Upper lobe of left lung (tissue), 6 donors: ENCODE data around the gene IL1RAPL1. TPM values are rescaled to one million over a fixed set of nuclear protein-coding genes. Genes with fewer than 3 reads are reported as not detected.

Experiments
- ATAC-seq, 2 donors: fragments of 200-7000 bp; cut with Tn5 transposase; one replicate each; pipeline ENCODE4 v1.9.1; 2022; ENCODE audit warnings: mild to moderate bottlenecking in 2 of 2, moderate library complexity in 2 of 2; ENCODE audit not compliant: low FRiP score in 2 of 2
- DNase-seq, 2 donors: peaks; one replicate each; pipeline ENCODE4 v3.0.0-alpha.2; 2019 to 2020
- H3K27ac ChIP-seq, 4 donors: fragments of 200-600 bp; sonication (generic); one replicate each; pipeline ENCODE4 v1.5.1; 2016 to 2019
- H3K27me3 ChIP-seq, 4 donors: fragments of 200-600 bp; sonication (generic); one replicate each; pipeline ENCODE4 v1.5.1; 2017 to 2019
- H3K36me3 ChIP-seq, 4 donors: fragments of 200-600 bp; sonication (generic); one replicate each; pipeline ENCODE4 v1.5.1; 2016 to 2019
- H3K4me1 ChIP-seq, 4 donors: fragments of 200-600 bp; sonication (generic); one replicate each; pipeline ENCODE4 v1.5.1; 2018 to 2019
- H3K4me3 ChIP-seq, 4 donors: fragments of 200-600 bp; sonication (generic); one replicate each; pipeline ENCODE4 v1.5.1; 2017 to 2019; ENCODE audit warnings: mild to moderate bottlenecking in 2 of 4, moderate library complexity in 1 of 4
- H3K9me3 ChIP-seq, 4 donors: fragments of 200-600 bp; sonication (generic); one replicate each; pipeline ENCODE4 v1.5.1; 2018 to 2019
- CTCF ChIP-seq, 6 experiments: fragments of 450-650 bp in 4 of 6; fragments of 200-600 bp in 2 of 6; sonication (generic) in 2 of 6; IDR thresholded peaks; one replicate each; pipeline ENCODE4 v1.5.1; 2016 to 2019; ENCODE audit warnings: antibody characterized with exemption in 6 of 6
- EP300 ChIP-seq, 4 donors: sonication (generic); formaldehyde crosslinking; IDR thresholded peaks; one replicate each; pipeline ENCODE4 v1.5.1; 2017; ENCODE audit warnings: antibody characterized with exemption in 4 of 4, control low read depth in 2 of 4
- POLR2A ChIP-seq, 4 donors: fragments of 450-650 bp; IDR thresholded peaks; one replicate each; pipeline ENCODE4 v1.5.1; 2016 to 2017; ENCODE audit warnings: antibody characterized with exemption in 4 of 4, mild to moderate bottlenecking in 2 of 4
- POLR2AphosphoS5 ChIP-seq, 2 donors: sonication (generic); formaldehyde crosslinking; IDR thresholded peaks; one replicate each; pipeline ENCODE4 v1.5.1; 2017; ENCODE audit warnings: antibody characterized with exemption in 2 of 2
- WGBS, 2 donors: methylation state at CpG; one replicate each; pipeline ENCODE4 v1.1.5; 2017 to 2018; 5-methylcytosine and 5-hydroxymethylcytosine counted together
- total RNA-seq, 6 donors: library from RNA; depleted of rRNA in 4 of 6; stranded (reverse); fragments of >200 nt in 4 of 6; gene quantifications; one replicate each; pipeline versions ENCODE4 v1.1.0 to v1.2.1, GENCODE V29; 2016 to 2021
- donor health status: DM: no; HTN: no; CAD: no; lungs with moderate emphysema.
- donor health status: DM: no; HTN: yes; CAD: no; lungs with severe emphysema.

Gene IL1RAPL1
- total RNA-seq, 6 donors from 2014 or later = 0.09 to 0.46 (median 0.33) TPM; not detected in 3

DNA sequence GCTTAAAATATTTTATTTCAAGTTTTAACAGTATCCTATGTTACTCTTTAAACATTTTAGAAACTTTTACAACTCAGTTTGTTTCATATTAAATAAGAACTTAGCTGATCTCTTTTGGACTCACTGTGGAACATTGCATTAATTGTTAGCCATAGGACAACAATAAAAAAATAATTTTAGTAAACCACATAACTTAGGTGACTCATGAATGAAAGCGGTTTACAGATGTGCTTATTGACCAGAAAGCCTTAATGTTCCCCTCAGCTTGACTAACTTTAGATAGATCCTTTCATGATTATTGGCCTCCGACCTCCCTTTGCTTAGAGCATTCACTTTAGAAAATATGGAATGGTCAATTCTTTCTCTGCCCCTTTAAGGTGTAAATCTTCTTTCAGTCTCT lies 844.6 kb downstream of the IL1RAPL1 start:
- H3K27me3 ChIP-seq = no peaks in the 10 kb centered on the region
- TF ChIP-seq CTCF (IDR thresholded peaks at IDR 0.05) (no peak), EP300 (IDR thresholded peaks at IDR 0.05) (no peak), POLR2AphosphoS5 (IDR thresholded peaks at IDR 0.05) (no peak), POLR2A (IDR thresholded peaks at IDR 0.05) (no peak)
- H3K36me3 ChIP-seq = no peaks in the 10 kb centered on the region
- no peak overlapping the region for H3K4me3 ChIP-seq
- ATAC-seq = no peak
- WGBS, 2 donors = 77 to 92% methylated on average over 2 of the region's 2 CpGs
- H3K9me3 ChIP-seq = no peaks in the 10 kb centered on the region
- DNase-seq = no peak
- no peaks in the 10 kb centered on the region for H3K4me1 ChIP-seq
- no peak overlapping the region for H3K27ac ChIP-seq

GRCh38 chrX:29432534-29432933 lies 845.3 kb downstream of the IL1RAPL1 start:
- ATAC-seq (no peak), DNase-seq (no peak)
- Histone ChIP-seq H3K27me3 (no peaks in the 10 kb centered on the region), H3K36me3 (no peaks in the 10 kb centered on the region), H3K4me3 (no peak overlapping the region), H3K27ac (no peak overlapping the region), H3K4me1 (no peaks in the 10 kb centered on the region), H3K9me3 (no peaks in the 10 kb centered on the region)
- TF ChIP-seq POLR2A (IDR thresholded peaks at IDR 0.05) (no peak), CTCF (IDR thresholded peaks at IDR 0.05) (no peak), POLR2AphosphoS5 (IDR thresholded peaks at IDR 0.05) (no peak), EP300 (IDR thresholded peaks at IDR 0.05) (no peak)

- 86 to 92% methylated on average over 3 of the region's 3 CpGs for WGBS, 2 donors
- Histone ChIP-seq H3K4me1 (no peaks in the 10 kb centered on the region), H3K27me3 (no peaks in the 10 kb centered on the region), H3K36me3 (no peaks in the 10 kb centered on the region), H3K9me3 (no peaks in the 10 kb centered on the region), H3K27ac (no peak overlapping the region), H3K4me3 (no peak overlapping the region)
- TF ChIP-seq CTCF (IDR thresholded peaks at IDR 0.05) (no peak), POLR2AphosphoS5 (IDR thresholded peaks at IDR 0.05) (no peak), POLR2A (IDR thresholded peaks at IDR 0.05) (no peak)
- ATAC-seq (no peak), DNase-seq (no peak)
These were observed 847.7 kb downstream of the IL1RAPL1 start for GRCh38 chrX:29434939-29435338.

GRCh38 chrX:29435396-29435795 lies 848.1 kb downstream of the IL1RAPL1 start:
- H3K4me1 ChIP-seq = no peaks in the 10 kb centered on the region
- DNase-seq = no peak
- H3K4me3 ChIP-seq = no peak overlapping the region
- 25 to 69% methylated on average over 4 of the region's 4 CpGs for WGBS, 2 donors
- H3K36me3 ChIP-seq = no peaks in the 10 kb centered on the region
- TF ChIP-seq POLR2AphosphoS5 (IDR thresholded peaks at IDR 0.05) (no peak), POLR2A (IDR thresholded peaks at IDR 0.05) (no peak), CTCF (IDR thresholded peaks at IDR 0.05) (no peak), EP300 (IDR thresholded peaks at IDR 0.05) (no peak)
- no peak overlapping the region for H3K27ac ChIP-seq
- ATAC-seq = no peak
- H3K27me3 ChIP-seq = no peaks in the 10 kb centered on the region
- H3K9me3 ChIP-seq = no peaks in the 10 kb centered on the region

DNA sequence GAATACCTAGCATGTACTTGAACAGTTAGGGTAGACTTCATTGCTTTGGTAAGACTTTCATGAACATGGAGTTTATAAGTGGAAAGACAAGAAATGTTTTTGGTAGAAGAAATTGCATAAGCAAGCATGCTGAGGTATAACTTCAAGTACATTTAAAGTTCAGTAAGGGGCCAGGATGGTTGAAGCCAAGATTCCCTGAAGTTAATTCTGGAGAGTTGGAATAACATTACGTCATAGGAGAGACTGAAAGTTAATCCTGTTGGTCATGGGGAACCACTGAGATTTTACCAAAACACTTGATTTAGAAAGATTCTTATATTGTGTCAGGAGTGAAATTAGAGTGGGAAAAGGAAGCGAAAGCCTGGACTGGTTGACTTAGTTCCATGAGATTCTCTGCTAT lies 860.6 kb downstream of the IL1RAPL1 start:
- H3K27me3 ChIP-seq = no peaks in the 10 kb centered on the region
- no peak for ATAC-seq

More for the DNA sequence above, 860.6 kb downstream of the IL1RAPL1 start:
- no peaks in the 10 kb centered on the region for H3K9me3 ChIP-seq
- TF ChIP-seq POLR2A (IDR thresholded peaks at IDR 0.05) (no peak), POLR2AphosphoS5 (IDR thresholded peaks at IDR 0.05) (no peak), EP300 (IDR thresholded peaks at IDR 0.05) (no peak), CTCF (IDR thresholded peaks at IDR 0.05) (no peak)
- no peak overlapping the region for H3K4me3 ChIP-seq
- no peak for DNase-seq
- no peak overlapping the region for H3K27ac ChIP-seq
- H3K36me3 ChIP-seq = no peaks in the 10 kb centered on the region
- 74 to 76% methylated on average over 2 of the region's 2 CpGs for WGBS, 2 donors
- no peaks in the 10 kb centered on the region for H3K4me1 ChIP-seq
